HepG2 (cell line): ENCODE results near the gene CUL4A. TPM values are rescaled to one million over a fixed set of nuclear protein-coding genes. Genes with fewer than 3 reads are reported as not detected.

Experiments used
- FOXA3 ChIP-seq: IDR thresholded peaks from 2 replicates; pipeline ENCODE4 v1.6.1; 2016; ENCODE audit warnings: missing genetic modification reagents, missing compliant biosample characterization
- HNRNPUL1 ChIP-seq: fragments of 200-400 bp; formaldehyde crosslinking; IDR thresholded peaks from 2 replicates; pipeline ENCODE4 v1.6.1; 2017; ENCODE audit warnings: low read depth, mild to moderate bottlenecking, low read length, moderate library complexity
- HOXA5 ChIP-seq: sonication (generic); formaldehyde crosslinking; IDR thresholded peaks from 2 replicates; pipeline ENCODE4 v1.4.0; 2020; ENCODE audit warnings: missing genetic modification reagents
- MTA1 ChIP-seq: sonication (generic); formaldehyde crosslinking; IDR thresholded peaks from 2 replicates; pipeline ENCODE4 v1.4.0; 2020; ENCODE audit warnings: missing genetic modification reagents, mild to moderate bottlenecking, borderline replicate concordance
- PITX1 ChIP-seq: sonication (generic); formaldehyde crosslinking; IDR thresholded peaks from 2 replicates; pipeline ENCODE4 v1.5.1; 2020; ENCODE audit warnings: mild to moderate bottlenecking, missing genetic modification reagents
- SALL1 ChIP-seq: sonication (generic); formaldehyde crosslinking; IDR thresholded peaks from 2 replicates; pipeline ENCODE4 v1.8.0; 2022; ENCODE audit warnings: mild to moderate bottlenecking, missing genetic modification reagents
- SPEN ChIP-seq: sonication (generic); formaldehyde crosslinking; IDR thresholded peaks from 2 replicates; pipeline ENCODE4 v1.5.1; 2020; ENCODE audit warnings: low read depth, mild to moderate bottlenecking, missing genetic modification reagents
- TAF1 ChIP-seq: sonication (generic); formaldehyde crosslinking; IDR thresholded peaks from 2 replicates; pipeline ENCODE4 v1.4.0; 2020; ENCODE audit warnings: missing genetic modification reagents
- ZKSCAN1 ChIP-seq: fragments of 150-350 bp; IDR thresholded peaks from 2 replicates; pipeline ENCODE4 v1.6.1; 2014; ENCODE audit warnings: low read length
- ZNF326 ChIP-seq: sonication (generic); formaldehyde crosslinking; IDR thresholded peaks from 2 replicates; pipeline ENCODE4 v1.4.0; 2020; ENCODE audit warnings: missing genetic modification reagents, borderline replicate concordance
- ZNF34 ChIP-seq: sonication (generic); formaldehyde crosslinking; IDR thresholded peaks from 2 replicates; pipeline ENCODE4 v1.4.0; 2020; ENCODE audit warnings: mild to moderate bottlenecking, missing genetic modification reagents, borderline replicate concordance
- ZNF496 ChIP-seq: sonication (generic); formaldehyde crosslinking; IDR thresholded peaks from 2 replicates; pipeline ENCODE4 v1.8.1; 2023; ENCODE audit warnings: mild to moderate bottlenecking, moderate library complexity, missing genetic modification reagents; ENCODE audit not compliant: insufficient replicate concordance
- ZNF556 ChIP-seq: sonication (generic); formaldehyde crosslinking; IDR thresholded peaks from 2 replicates; pipeline ENCODE4 v1.4.0; 2020; ENCODE audit warnings: mild to moderate bottlenecking, missing genetic modification reagents, borderline replicate concordance
- ZNF781 ChIP-seq: sonication (generic); formaldehyde crosslinking; IDR thresholded peaks from 2 replicates; pipeline ENCODE4 v1.5.1; 2020; ENCODE audit warnings: borderline replicate concordance, mild to moderate bottlenecking, missing genetic modification reagents; ENCODE audit errors: not compliant biosample characterization
- polyA plus RNA-seq, 8 experiments: library from polyadenylated mRNA; depleted of rRNA in 3 of 8; stranded (reverse) in 7 of 8; unstranded in 1 of 8; fragments of >200 nt; fragmentation: Illumina TruSeq in 4 of 8; extraction: Trizol in 4 of 8; gene quantifications; 2 replicates each; pipeline versions ENCODE4 v1.2.1 to v1.2.3, GENCODE V29; 2011 to 2016; ENCODE audit warnings: low read depth in 4 of 8, missing spikeins in 1 of 8, mixed read lengths in 1 of 8; ENCODE audit not compliant: insufficient read depth in 1 of 8
- total RNA-seq, 5 experiments: library from RNA; depleted of rRNA; stranded (reverse); fragments of >200 nt; fragmentation: Illumina TruSeq; extraction: Trizol; gene quantifications; 2 replicates each; pipeline ENCODE4 v1.2.3, GENCODE V29; 2016; ENCODE audit warnings: low read depth in 1 of 5
- TF ChIP-seq, protein P1 (sequence below): sonication (generic); formaldehyde crosslinking; IDR thresholded peaks from 2 replicates; pipeline ENCODE4 v1.4.0; 2020; ENCODE audit warnings: missing genetic modification reagents, borderline replicate concordance
- TF ChIP-seq, protein P2 (sequence below): sonication (generic); formaldehyde crosslinking; IDR thresholded peaks from 2 replicates; pipeline ENCODE4 v1.4.0; 2020; ENCODE audit warnings: missing genetic modification reagents
- TF ChIP-seq, protein P3 (sequence below): sonication (generic); formaldehyde crosslinking; IDR thresholded peaks from 2 replicates; pipeline ENCODE4 v1.4.0; 2020; ENCODE audit warnings: mild to moderate bottlenecking, missing genetic modification reagents

CUL4A gene
- total and polyA plus RNA-seq, 2 of the 13 experiments (the other 11 are each of a cell fraction or from before 2014, with no cell fraction given): 51.2 to 75.3 TPM

DNA sequence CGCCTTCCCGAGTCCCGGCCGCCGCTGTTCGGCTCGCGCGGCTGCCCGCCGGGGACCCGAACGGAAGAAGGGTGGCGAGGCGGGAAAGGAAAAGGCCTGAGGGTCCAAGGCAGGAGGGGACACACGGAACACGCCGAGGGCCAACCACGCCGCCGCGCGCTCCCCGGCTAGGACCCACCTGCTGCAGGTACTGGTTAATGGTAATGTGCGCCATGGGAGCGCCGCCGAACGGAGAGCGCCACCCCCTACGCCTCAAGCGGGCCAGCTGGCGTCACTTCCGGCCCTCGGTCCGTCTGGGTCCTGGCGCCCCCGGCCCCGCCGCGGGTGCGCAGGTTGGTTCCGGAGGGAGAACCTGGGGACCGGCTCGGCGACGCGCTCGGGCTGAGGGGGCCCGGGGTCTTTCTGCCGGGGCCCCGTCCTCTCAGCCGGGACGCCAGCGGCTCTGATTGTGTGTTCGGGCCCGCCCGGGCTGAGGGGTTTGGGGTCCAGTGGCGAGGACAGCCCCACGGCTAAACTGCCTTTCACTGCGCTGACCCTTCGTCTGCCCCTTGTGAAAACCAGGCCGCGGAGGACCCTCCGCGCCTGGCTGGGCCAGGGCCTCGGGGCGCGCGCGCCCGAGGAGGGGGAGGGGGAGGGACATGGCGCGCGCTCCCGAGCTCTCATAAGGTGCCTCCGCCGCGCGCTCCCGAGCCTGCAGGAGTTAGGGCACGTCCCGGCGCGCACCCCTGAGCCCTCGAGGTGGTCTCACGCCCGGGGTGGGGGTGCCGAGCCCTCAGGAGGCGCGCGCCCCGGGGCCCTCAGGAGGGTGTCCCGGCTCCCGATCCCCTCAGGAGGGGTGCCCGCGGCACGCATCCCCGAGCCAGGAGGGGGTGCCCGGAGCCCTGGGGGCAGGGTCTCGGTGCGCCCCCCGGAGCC lies 735 bp upstream of the CUL4A start, which contains the start of gene PCID2 (continued):
- TF ChIP-seq, protein P1, sequence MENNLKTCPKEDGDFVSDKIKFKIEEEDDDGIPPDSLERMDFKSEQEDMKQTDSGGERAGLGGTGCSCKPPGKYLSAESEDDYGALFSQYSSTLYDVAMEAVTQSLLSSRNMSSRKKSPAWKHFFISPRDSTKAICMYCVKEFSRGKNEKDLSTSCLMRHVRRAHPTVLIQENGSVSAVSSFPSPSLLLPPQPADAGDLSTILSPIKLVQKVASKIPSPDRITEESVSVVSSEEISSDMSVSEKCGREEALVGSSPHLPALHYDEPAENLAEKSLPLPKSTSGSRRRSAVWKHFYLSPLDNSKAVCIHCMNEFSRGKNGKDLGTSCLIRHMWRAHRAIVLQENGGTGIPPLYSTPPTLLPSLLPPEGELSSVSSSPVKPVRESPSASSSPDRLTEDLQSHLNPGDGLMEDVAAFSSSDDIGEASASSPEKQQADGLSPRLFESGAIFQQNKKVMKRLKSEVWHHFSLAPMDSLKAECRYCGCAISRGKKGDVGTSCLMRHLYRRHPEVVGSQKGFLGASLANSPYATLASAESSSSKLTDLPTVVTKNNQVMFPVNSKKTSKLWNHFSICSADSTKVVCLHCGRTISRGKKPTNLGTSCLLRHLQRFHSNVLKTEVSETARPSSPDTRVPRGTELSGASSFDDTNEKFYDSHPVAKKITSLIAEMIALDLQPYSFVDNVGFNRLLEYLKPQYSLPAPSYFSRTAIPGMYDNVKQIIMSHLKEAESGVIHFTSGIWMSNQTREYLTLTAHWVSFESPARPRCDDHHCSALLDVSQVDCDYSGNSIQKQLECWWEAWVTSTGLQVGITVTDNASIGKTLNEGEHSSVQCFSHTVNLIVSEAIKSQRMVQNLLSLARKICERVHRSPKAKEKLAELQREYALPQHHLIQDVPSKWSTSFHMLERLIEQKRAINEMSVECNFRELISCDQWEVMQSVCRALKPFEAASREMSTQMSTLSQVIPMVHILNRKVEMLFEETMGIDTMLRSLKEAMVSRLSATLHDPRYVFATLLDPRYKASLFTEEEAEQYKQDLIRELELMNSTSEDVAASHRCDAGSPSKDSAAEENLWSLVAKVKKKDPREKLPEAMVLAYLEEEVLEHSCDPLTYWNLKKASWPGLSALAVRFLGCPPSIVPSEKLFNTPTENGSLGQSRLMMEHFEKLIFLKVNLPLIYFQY: peak; percentile 93; the same call in 1 of the 2 replicates
- TF ChIP-seq, protein P2, sequence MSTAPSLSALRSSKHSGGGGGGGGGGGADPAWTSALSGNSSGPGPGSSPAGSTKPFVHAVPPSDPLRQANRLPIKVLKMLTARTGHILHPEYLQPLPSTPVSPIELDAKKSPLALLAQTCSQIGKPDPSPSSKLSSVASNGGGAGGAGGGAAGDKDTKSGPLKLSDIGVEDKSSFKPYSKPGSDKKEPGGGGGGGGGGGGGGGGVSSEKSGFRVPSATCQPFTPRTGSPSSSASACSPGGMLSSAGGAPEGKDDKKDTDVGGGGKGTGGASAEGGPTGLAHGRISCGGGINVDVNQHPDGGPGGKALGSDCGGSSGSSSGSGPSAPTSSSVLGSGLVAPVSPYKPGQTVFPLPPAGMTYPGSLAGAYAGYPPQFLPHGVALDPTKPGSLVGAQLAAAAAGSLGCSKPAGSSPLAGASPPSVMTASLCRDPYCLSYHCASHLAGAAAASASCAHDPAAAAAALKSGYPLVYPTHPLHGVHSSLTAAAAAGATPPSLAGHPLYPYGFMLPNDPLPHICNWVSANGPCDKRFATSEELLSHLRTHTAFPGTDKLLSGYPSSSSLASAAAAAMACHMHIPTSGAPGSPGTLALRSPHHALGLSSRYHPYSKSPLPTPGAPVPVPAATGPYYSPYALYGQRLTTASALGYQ (CRISPR knock-in tag): peak; percentile 90
- TF ChIP-seq SPEN (CRISPR knock-in tag): peak; percentile 97
- peak; percentile 79; the same call in 1 of the 2 replicates for TF ChIP-seq HNRNPUL1
- peak; percentile 96 for TF ChIP-seq TAF1
- TF ChIP-seq, protein P3, sequence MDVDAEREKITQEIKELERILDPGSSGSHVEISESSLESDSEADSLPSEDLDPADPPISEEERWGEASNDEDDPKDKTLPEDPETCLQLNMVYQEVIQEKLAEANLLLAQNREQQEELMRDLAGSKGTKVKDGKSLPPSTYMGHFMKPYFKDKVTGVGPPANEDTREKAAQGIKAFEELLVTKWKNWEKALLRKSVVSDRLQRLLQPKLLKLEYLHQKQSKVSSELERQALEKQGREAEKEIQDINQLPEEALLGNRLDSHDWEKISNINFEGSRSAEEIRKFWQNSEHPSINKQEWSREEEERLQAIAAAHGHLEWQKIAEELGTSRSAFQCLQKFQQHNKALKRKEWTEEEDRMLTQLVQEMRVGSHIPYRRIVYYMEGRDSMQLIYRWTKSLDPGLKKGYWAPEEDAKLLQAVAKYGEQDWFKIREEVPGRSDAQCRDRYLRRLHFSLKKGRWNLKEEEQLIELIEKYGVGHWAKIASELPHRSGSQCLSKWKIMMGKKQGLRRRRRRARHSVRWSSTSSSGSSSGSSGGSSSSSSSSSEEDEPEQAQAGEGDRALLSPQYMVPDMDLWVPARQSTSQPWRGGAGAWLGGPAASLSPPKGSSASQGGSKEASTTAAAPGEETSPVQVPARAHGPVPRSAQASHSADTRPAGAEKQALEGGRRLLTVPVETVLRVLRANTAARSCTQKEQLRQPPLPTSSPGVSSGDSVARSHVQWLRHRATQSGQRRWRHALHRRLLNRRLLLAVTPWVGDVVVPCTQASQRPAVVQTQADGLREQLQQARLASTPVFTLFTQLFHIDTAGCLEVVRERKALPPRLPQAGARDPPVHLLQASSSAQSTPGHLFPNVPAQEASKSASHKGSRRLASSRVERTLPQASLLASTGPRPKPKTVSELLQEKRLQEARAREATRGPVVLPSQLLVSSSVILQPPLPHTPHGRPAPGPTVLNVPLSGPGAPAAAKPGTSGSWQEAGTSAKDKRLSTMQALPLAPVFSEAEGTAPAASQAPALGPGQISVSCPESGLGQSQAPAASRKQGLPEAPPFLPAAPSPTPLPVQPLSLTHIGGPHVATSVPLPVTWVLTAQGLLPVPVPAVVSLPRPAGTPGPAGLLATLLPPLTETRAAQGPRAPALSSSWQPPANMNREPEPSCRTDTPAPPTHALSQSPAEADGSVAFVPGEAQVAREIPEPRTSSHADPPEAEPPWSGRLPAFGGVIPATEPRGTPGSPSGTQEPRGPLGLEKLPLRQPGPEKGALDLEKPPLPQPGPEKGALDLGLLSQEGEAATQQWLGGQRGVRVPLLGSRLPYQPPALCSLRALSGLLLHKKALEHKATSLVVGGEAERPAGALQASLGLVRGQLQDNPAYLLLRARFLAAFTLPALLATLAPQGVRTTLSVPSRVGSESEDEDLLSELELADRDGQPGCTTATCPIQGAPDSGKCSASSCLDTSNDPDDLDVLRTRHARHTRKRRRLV (CRISPR knock-in tag): peak; percentile 57; the same call in 1 of the 2 replicates
- TF ChIP-seq ZNF496 (CRISPR knock-in tag): no peak
- peak; percentile 75; the same call in 1 of the 2 replicates for TF ChIP-seq ZNF34 (CRISPR knock-in tag)
- TF ChIP-seq MTA1 (CRISPR knock-in tag): peak; percentile 60; the same call in 1 of the 2 replicates
- peak; percentile 65; the same call in 1 of the 2 replicates for TF ChIP-seq PITX1 (CRISPR knock-in tag)
- 0 out of 2 replicates have a peak, but pooled peaks have one; percentile 58 for TF ChIP-seq ZNF326 (CRISPR knock-in tag)
- TF ChIP-seq ZNF781 (CRISPR knock-in tag): peak; percentile 74
- peak; percentile 72; the same call in 1 of the 2 replicates for TF ChIP-seq ZNF556 (CRISPR knock-in tag)
- peak; percentile 76 for TF ChIP-seq FOXA3
- TF ChIP-seq HOXA5: no peak; the same call in 1 of the 2 replicates
- TF ChIP-seq ZKSCAN1: no peak
- peak; percentile 84 for TF ChIP-seq SALL1
